GM23338 (cell line): ENCODE data around the gene GJB4.

Source experiments
- CREB1 ChIP-seq: fragments of 250-450 bp; sonication (Bioruptor Pico); IDR thresholded peaks from 2 replicates; pipeline ENCODE4 v1.5.0; 2020; ENCODE audit warnings: low read depth, mild to moderate bottlenecking, moderate library complexity
- EZH2 ChIP-seq: fragments of 200-600 bp; sonication (generic); IDR thresholded peaks from one replicate; pipeline ENCODE4 v1.8.0; 2017; ENCODE audit warnings: antibody characterized with exemption, mild to moderate bottlenecking, low read depth; ENCODE audit not compliant: unreplicated experiment
- EZH2phosphoT487 ChIP-seq: fragments of 200-600 bp; sonication (generic); IDR thresholded peaks from one replicate; pipeline ENCODE4 v1.8.1; 2018; ENCODE audit warnings: antibody characterized with exemption; ENCODE audit not compliant: unreplicated experiment
- POLR2AphosphoS5 ChIP-seq: IDR thresholded peaks from 2 replicates; pipeline ENCODE4 v1.6.1; 2016; ENCODE audit warnings: antibody characterized with exemption, low read depth
- STAT1 ChIP-seq: IDR thresholded peaks from one replicate; pipeline ENCODE4 v1.6.1; 2016; ENCODE audit warnings: antibody characterized with exemption; ENCODE audit not compliant: unreplicated experiment
- ZNF114 ChIP-seq: fragments of 250-450 bp; sonication (Bioruptor Pico); IDR thresholded peaks from 2 replicates; pipeline ENCODE4 v1.5.0; 2020; ENCODE audit warnings: mild to moderate bottlenecking, moderate library complexity
- ZNF331 ChIP-seq: fragments of 250-450 bp; sonication (Bioruptor Pico); IDR thresholded peaks from 2 replicates; pipeline ENCODE4 v1.5.0; 2020; ENCODE audit warnings: low read depth, mild to moderate bottlenecking, moderate library complexity
- TF ChIP-seq, protein P1 (sequence below), 2 experiments: fragments of 200-600 bp in 1 of 2; sonication (generic) in 1 of 2; conservative IDR thresholded peaks; 2 replicates each; pipeline versions ENCODE4 v1.5.1 to v1.6.1; 2016 to 2017; ENCODE audit warnings: antibody characterized with exemption in 2 of 2, low read depth in 2 of 2, mild to moderate bottlenecking in 2 of 2, moderate library complexity in 1 of 2
- TF ChIP-seq, protein P2 (sequence below): fragments of 250-450 bp; sonication (Bioruptor Pico); IDR thresholded peaks from 2 replicates; pipeline ENCODE4 v1.5.0; 2020; ENCODE audit warnings: mild to moderate bottlenecking, moderate library complexity
- TF ChIP-seq, protein P3 (sequence below): IDR thresholded peaks from one replicate; pipeline ENCODE4 v1.6.1; 2018; ENCODE audit warnings: antibody characterized with exemption; ENCODE audit not compliant: unreplicated experiment
- TF ChIP-seq, protein P4 (sequence below): IDR thresholded peaks from 2 replicates; pipeline ENCODE4 v1.6.1; 2016; ENCODE audit warnings: antibody characterized with exemption

DNA sequence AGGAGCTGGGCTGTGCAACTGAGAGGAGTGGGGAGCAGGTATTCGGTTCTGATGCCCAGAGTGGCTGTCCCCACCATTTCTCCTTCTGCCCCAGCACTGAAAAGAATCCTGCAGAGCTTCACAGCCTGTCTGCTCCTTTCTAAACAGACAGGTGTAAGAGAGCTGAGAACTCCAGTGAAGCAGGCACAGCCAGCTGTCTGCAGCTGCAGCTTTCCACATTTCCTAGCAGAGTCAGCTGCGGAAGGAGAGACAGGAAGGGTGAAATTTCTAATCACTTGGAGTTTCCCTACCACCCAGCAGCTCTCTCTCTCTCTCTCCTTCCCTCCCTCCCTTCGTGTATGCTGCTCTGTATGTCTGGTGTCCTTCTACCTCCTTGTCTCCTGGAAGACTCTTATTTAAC, 45.2 kb upstream of the GJB4 start:
- TF ChIP-seq ZNF114 (CRISPR knock-in tag) (no peak), EZH2 (no peak), EZH2phosphoT487 (no peak), POLR2AphosphoS5 (no peak), STAT1 (no peak), CREB1 (no peak), ZNF331 (CRISPR knock-in tag) (no peak)
- TF ChIP-seq, protein P1, sequence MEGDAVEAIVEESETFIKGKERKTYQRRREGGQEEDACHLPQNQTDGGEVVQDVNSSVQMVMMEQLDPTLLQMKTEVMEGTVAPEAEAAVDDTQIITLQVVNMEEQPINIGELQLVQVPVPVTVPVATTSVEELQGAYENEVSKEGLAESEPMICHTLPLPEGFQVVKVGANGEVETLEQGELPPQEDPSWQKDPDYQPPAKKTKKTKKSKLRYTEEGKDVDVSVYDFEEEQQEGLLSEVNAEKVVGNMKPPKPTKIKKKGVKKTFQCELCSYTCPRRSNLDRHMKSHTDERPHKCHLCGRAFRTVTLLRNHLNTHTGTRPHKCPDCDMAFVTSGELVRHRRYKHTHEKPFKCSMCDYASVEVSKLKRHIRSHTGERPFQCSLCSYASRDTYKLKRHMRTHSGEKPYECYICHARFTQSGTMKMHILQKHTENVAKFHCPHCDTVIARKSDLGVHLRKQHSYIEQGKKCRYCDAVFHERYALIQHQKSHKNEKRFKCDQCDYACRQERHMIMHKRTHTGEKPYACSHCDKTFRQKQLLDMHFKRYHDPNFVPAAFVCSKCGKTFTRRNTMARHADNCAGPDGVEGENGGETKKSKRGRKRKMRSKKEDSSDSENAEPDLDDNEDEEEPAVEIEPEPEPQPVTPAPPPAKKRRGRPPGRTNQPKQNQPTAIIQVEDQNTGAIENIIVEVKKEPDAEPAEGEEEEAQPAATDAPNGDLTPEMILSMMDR (conservative IDR thresholded peaks at IDR 0.05; ENCODE audit: low read depth in 2 of 2) = no peak
- TF ChIP-seq, protein P2, sequence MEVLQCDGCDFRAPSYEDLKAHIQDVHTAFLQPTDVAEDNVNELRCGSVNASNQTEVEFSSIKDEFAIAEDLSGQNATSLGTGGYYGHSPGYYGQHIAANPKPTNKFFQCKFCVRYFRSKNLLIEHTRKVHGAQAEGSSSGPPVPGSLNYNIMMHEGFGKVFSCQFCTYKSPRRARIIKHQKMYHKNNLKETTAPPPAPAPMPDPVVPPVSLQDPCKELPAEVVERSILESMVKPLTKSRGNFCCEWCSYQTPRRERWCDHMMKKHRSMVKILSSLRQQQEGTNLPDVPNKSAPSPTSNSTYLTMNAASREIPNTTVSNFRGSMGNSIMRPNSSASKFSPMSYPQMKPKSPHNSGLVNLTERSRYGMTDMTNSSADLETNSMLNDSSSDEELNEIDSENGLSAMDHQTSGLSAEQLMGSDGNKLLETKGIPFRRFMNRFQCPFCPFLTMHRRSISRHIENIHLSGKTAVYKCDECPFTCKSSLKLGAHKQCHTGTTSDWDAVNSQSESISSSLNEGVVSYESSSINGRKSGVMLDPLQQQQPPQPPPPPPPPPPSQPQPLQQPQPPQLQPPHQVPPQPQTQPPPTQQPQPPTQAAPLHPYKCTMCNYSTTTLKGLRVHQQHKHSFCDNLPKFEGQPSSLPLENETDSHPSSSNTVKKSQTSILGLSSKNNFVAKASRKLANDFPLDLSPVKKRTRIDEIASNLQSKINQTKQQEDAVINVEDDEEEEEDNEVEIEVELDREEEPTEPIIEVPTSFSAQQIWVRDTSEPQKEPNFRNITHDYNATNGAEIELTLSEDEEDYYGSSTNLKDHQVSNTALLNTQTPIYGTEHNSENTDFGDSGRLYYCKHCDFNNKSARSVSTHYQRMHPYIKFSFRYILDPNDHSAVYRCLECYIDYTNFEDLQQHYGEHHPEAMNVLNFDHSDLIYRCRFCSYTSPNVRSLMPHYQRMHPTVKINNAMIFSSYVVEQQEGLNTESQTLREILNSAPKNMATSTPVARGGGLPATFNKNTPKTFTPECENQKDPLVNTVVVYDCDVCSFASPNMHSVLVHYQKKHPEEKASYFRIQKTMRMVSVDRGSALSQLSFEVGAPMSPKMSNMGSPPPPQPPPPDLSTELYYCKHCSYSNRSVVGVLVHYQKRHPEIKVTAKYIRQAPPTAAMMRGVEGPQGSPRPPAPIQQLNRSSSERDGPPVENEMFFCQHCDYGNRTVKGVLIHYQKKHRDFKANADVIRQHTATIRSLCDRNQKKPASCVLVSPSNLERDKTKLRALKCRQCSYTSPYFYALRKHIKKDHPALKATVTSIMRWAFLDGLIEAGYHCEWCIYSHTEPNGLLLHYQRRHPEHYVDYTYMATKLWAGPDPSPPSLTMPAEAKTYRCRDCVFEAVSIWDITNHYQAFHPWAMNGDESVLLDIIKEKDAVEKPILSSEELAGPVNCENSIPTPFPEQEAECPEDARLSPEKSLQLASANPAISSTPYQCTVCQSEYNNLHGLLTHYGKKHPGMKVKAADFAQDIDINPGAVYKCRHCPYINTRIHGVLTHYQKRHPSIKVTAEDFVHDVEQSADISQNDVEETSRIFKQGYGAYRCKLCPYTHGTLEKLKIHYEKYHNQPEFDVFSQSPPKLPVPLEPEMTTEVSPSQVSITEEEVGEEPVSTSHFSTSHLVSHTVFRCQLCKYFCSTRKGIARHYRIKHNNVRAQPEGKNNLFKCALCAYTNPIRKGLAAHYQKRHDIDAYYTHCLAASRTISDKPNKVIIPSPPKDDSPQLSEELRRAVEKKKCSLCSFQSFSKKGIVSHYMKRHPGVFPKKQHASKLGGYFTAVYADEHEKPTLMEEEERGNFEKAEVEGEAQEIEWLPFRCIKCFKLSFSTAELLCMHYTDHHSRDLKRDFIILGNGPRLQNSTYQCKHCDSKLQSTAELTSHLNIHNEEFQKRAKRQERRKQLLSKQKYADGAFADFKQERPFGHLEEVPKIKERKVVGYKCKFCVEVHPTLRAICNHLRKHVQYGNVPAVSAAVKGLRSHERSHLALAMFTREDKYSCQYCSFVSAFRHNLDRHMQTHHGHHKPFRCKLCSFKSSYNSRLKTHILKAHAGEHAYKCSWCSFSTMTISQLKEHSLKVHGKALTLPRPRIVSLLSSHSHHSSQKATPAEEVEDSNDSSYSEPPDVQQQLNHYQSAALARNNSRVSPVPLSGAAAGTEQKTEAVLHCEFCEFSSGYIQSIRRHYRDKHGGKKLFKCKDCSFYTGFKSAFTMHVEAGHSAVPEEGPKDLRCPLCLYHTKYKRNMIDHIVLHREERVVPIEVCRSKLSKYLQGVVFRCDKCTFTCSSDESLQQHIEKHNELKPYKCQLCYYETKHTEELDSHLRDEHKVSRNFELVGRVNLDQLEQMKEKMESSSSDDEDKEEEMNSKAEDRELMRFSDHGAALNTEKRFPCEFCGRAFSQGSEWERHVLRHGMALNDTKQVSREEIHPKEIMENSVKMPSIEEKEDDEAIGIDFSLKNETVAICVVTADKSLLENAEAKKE (CRISPR knock-in tag) = no peak
- TF ChIP-seq, protein P3, sequence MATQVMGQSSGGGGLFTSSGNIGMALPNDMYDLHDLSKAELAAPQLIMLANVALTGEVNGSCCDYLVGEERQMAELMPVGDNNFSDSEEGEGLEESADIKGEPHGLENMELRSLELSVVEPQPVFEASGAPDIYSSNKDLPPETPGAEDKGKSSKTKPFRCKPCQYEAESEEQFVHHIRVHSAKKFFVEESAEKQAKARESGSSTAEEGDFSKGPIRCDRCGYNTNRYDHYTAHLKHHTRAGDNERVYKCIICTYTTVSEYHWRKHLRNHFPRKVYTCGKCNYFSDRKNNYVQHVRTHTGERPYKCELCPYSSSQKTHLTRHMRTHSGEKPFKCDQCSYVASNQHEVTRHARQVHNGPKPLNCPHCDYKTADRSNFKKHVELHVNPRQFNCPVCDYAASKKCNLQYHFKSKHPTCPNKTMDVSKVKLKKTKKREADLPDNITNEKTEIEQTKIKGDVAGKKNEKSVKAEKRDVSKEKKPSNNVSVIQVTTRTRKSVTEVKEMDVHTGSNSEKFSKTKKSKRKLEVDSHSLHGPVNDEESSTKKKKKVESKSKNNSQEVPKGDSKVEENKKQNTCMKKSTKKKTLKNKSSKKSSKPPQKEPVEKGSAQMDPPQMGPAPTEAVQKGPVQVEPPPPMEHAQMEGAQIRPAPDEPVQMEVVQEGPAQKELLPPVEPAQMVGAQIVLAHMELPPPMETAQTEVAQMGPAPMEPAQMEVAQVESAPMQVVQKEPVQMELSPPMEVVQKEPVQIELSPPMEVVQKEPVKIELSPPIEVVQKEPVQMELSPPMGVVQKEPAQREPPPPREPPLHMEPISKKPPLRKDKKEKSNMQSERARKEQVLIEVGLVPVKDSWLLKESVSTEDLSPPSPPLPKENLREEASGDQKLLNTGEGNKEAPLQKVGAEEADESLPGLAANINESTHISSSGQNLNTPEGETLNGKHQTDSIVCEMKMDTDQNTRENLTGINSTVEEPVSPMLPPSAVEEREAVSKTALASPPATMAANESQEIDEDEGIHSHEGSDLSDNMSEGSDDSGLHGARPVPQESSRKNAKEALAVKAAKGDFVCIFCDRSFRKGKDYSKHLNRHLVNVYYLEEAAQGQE = no peak
- TF ChIP-seq, protein P4, sequence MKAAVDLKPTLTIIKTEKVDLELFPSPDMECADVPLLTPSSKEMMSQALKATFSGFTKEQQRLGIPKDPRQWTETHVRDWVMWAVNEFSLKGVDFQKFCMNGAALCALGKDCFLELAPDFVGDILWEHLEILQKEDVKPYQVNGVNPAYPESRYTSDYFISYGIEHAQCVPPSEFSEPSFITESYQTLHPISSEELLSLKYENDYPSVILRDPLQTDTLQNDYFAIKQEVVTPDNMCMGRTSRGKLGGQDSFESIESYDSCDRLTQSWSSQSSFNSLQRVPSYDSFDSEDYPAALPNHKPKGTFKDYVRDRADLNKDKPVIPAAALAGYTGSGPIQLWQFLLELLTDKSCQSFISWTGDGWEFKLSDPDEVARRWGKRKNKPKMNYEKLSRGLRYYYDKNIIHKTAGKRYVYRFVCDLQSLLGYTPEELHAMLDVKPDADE = no peak
